ENCODE data around the gene MLN.

DNA sequence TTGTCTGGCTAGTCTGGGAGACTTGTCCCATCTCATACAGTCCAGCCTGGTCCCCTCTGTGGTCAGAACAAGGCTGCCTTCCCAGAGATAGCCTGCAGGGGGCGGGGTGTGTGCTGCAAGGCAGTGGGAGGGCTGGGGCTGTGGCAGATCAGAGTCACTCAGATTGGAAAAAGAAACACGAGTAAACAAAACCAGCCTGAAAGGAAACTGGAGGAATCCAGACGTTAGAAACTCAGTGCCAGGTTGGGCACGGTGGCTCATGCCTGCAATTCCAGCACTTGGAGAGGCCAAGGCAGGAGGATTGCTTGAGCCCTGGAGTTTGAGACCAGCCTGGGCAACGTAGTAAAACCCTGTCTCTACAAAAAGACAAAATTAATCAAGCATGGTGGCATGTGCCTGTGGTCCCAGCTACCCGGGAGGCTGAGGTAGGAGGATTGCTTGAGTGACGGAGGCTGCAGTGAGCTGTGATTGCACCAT is 35.1 kb downstream of the MLN start:
- TF ChIP-seq, protein P1, sequence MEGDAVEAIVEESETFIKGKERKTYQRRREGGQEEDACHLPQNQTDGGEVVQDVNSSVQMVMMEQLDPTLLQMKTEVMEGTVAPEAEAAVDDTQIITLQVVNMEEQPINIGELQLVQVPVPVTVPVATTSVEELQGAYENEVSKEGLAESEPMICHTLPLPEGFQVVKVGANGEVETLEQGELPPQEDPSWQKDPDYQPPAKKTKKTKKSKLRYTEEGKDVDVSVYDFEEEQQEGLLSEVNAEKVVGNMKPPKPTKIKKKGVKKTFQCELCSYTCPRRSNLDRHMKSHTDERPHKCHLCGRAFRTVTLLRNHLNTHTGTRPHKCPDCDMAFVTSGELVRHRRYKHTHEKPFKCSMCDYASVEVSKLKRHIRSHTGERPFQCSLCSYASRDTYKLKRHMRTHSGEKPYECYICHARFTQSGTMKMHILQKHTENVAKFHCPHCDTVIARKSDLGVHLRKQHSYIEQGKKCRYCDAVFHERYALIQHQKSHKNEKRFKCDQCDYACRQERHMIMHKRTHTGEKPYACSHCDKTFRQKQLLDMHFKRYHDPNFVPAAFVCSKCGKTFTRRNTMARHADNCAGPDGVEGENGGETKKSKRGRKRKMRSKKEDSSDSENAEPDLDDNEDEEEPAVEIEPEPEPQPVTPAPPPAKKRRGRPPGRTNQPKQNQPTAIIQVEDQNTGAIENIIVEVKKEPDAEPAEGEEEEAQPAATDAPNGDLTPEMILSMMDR (IDR thresholded peaks at IDR 0.05): peak; percentile 53 to 73 (median 53)
- TF ChIP-seq POLR2A (IDR thresholded peaks at IDR 0.05): no peak
